ENCODE measurements around the gene DNER. TPM values are rescaled to one million over a fixed set of nuclear protein-coding genes. Genes with fewer than 3 reads are reported as not detected.

Gene DNER
- total and polyA plus RNA-seq, 2 donors (not counting 3 experiments of a cell fraction or from before 2014, with no cell fraction given): 0.01 TPM; not detected in 1

DNA sequence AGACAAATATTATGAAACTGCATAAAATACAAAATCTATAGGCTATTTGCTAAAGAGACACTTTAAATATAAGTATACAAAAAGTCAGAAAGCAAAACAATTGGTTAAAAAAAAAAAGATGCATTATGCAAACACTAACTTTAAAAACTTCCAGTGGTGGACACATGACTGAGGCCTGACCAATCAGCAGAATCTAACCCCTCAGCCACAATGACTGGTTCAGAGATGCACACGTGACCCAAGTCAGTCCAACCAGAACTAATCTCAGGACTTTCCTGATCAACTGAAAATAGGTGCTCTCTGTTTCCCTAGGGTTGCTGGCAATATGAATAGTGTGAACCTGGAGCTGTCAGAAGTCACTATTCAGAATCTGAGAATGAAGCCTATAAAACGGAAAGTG is 22.7 kb downstream of the DNER start:
- H3K36me3 ChIP-seq (ENCODE audit: control insufficient read depth in 2 of 2, extremely low read depth in 1 of 2, insufficient read depth in 2 of 2, low read length in 2 of 2): no peaks in the 10 kb centered on the region
- DNase-seq (ENCODE audit: low read depth, low spot score) (no peak), FAIRE-seq (no peak)
- H4K20me1 ChIP-seq (replicated peaks; ENCODE audit: control insufficient read depth, extremely low read depth, insufficient read depth, low read length): no peaks in the 10 kb centered on the region
- dilution Hi-C loops (cut with MboI; ENCODE audit: extremely low pct_ligation_motif_present, low sequenced_read_pairs): no loop called here
- no peak overlapping the region for H3K4me3 ChIP-seq (replicated peaks in 1 of 3; ENCODE audit: insufficient read depth in 1 of 3, low read depth in 1 of 3, low read length in 3 of 3)
- ChIA-PET CTCF (interaction anchor here (1.4 kb wide), 1 partner anchor 260 kb away, joined by 5 read pairs; no protein-coding TSS in a partner anchor), POLR2A (no interaction called here)
- H3K4me2 ChIP-seq (ENCODE audit: insufficient read depth, low read length): no peak overlapping the region
- H3K9ac ChIP-seq (replicated peaks; ENCODE audit: extremely low read depth, insufficient read depth, low read length): no peak overlapping the region
- H3K9me1 ChIP-seq (replicated peaks; ENCODE audit: control insufficient read depth, extremely low read depth, insufficient read depth, low read length): no peaks in the 10 kb centered on the region
- H3K27ac ChIP-seq (ENCODE audit: insufficient read depth, low read depth, low read length): no peak overlapping the region
- H3K27me3 ChIP-seq (ENCODE audit: control insufficient read depth in 2 of 2, insufficient read depth in 2 of 2, low read length in 2 of 2): no peaks in the 10 kb centered on the region
- no peak overlapping the region for H2AFZ ChIP-seq (ENCODE audit: low read depth, low read length)
- no peaks in the 10 kb centered on the region for H3K4me1 ChIP-seq (ENCODE audit: control insufficient read depth, extremely low read depth, insufficient read depth, low read length)
- TF ChIP-seq MYC (IDR thresholded peaks at IDR 0.05; ENCODE audit: low read depth, low read length): no peak
- TF ChIP-seq FOS (IDR thresholded peaks at IDR 0.05; ENCODE audit: borderline replicate concordance, insufficient read depth, low read length): no peak
- no peak for TF ChIP-seq EZH2 (IDR thresholded peaks at IDR 0.05; ENCODE audit: borderline replicate concordance, low read depth, low read length, severe bottlenecking)
- TF ChIP-seq MAX (IDR thresholded peaks at IDR 0.05; ENCODE audit: insufficient read depth, insufficient read length): no peak
- no peak for TF ChIP-seq POLR2AphosphoS5 (IDR thresholded peaks at IDR 0.05; ENCODE audit: insufficient read depth, low read depth, low read length)
- no peak for TF ChIP-seq POLR2A (IDR thresholded peaks at IDR 0.05; ENCODE audit: low read depth, low read length)
- TF ChIP-seq, protein P1, sequence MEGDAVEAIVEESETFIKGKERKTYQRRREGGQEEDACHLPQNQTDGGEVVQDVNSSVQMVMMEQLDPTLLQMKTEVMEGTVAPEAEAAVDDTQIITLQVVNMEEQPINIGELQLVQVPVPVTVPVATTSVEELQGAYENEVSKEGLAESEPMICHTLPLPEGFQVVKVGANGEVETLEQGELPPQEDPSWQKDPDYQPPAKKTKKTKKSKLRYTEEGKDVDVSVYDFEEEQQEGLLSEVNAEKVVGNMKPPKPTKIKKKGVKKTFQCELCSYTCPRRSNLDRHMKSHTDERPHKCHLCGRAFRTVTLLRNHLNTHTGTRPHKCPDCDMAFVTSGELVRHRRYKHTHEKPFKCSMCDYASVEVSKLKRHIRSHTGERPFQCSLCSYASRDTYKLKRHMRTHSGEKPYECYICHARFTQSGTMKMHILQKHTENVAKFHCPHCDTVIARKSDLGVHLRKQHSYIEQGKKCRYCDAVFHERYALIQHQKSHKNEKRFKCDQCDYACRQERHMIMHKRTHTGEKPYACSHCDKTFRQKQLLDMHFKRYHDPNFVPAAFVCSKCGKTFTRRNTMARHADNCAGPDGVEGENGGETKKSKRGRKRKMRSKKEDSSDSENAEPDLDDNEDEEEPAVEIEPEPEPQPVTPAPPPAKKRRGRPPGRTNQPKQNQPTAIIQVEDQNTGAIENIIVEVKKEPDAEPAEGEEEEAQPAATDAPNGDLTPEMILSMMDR (IDR thresholded peaks at IDR 0.05; ENCODE audit: extremely low read depth in 1 of 2, insufficient read depth in 1 of 2, low read depth in 1 of 2, low read length in 2 of 2): no peak
- no peak for TF ChIP-seq GATA2 (IDR thresholded peaks at IDR 0.05; ENCODE audit: insufficient read depth, insufficient read length, low read depth, low read length)
- TF ChIP-seq JUN (IDR thresholded peaks at IDR 0.05; ENCODE audit: borderline replicate concordance, insufficient read depth, insufficient read length, low read depth): no peak
- H3K9me3 ChIP-seq (replicated peaks; ENCODE audit: control insufficient read depth, insufficient read depth, low read length): no peaks in the 10 kb centered on the region
- intact Hi-C loops (cut with micrococcal nuclease): no loop called here
- BruUV-seq (replicated peaks): no TSS peak
- no peaks in the 10 kb centered on the region for H3K79me2 ChIP-seq (ENCODE audit: control insufficient read depth, insufficient read depth, low read length)
